Calu3 (cell line): ENCODE results near the gene SIDT2. TPM values are rescaled to one million over a fixed set of nuclear protein-coding genes. Genes with fewer than 3 reads are reported as not detected.

ENCODE experiments used
- BruUV-seq: library from RNA; stranded (reverse); fragments of 400-500 nt; replicated peaks from 2 replicates; lab custom pipeline; 2021; lab: Mats Ljungman, UMichigan
- CTCF ChIA-PET: fragments of 300-600 bp; sonication (Branson Sonifier 250); formaldehyde crosslinking; loops from one replicate; lab custom pipeline; 2022; ENCODE audit warnings: antibody characterized with exemption; lab: Charles Lee
- DNase-seq: peaks from one replicate; pipeline ENCODE4 v3.0.0; 2022
- H3K27ac Mint-ChIP-seq: one replicate; pipeline ENCODE4 v1.8.0; 2022; ENCODE audit warnings: mixed read lengths; ENCODE audit not compliant: unreplicated experiment
- H3K27me3 Mint-ChIP-seq: one replicate; pipeline ENCODE4 v1.8.0; 2022; ENCODE audit warnings: mixed read lengths; ENCODE audit not compliant: unreplicated experiment
- H3K36me3 Mint-ChIP-seq: one replicate; pipeline ENCODE4 v1.8.0; 2022; ENCODE audit warnings: mild to moderate bottlenecking, moderate library complexity, mixed read lengths; ENCODE audit not compliant: insufficient read depth, unreplicated experiment
- H3K4me1 Mint-ChIP-seq: one replicate; pipeline ENCODE4 v1.8.0; 2022; ENCODE audit warnings: mild to moderate bottlenecking, low read depth, mixed read lengths; ENCODE audit not compliant: unreplicated experiment
- H3K4me3 Mint-ChIP-seq: one replicate; pipeline ENCODE4 v1.8.0; 2022; ENCODE audit warnings: mild to moderate bottlenecking, low read depth, moderate library complexity, mixed read lengths; ENCODE audit not compliant: unreplicated experiment
- H3K9me3 Mint-ChIP-seq: one replicate; pipeline ENCODE4 v1.8.0; 2022; ENCODE audit warnings: low read depth, mixed read lengths; ENCODE audit not compliant: unreplicated experiment
- intact Hi-C: fragments of 100-400 bp; cut with micrococcal nuclease; formaldehyde crosslinking; loops from one replicate; pipeline ENCODE4 v1.10.0; 2022; ENCODE audit not compliant: unreplicated experiment
- total RNA-seq: library from RNA; stranded (reverse); gene quantifications from 2 replicates; pipeline ENCODE4 v1.2.3, GENCODE V29; 2022
- TF ChIP-seq, protein P1 (sequence below): fragments of 200-600 bp; IDR thresholded peaks from one replicate; pipeline ENCODE4 v1.8.0; 2022; ENCODE audit warnings: antibody characterized with exemption; ENCODE audit not compliant: unreplicated experiment

SIDT2 gene
- total RNA-seq, 1 experiment from 2014 or later, result 15.4 TPM

GRCh38 chr11:117230999-117231841 lies 52.7 kb downstream of the SIDT2 start:
- intact Hi-C loops, result loop anchor here (5.0 kb wide), 1 partner anchor 86 kb away; the partner anchor contains the start of gene BACE1
- H3K27me3 Mint-ChIP-seq, result no peaks in the 10 kb centered on the region
- H3K9me3 Mint-ChIP-seq, result no peaks in the 10 kb centered on the region
- TF ChIP-seq, protein P1, sequence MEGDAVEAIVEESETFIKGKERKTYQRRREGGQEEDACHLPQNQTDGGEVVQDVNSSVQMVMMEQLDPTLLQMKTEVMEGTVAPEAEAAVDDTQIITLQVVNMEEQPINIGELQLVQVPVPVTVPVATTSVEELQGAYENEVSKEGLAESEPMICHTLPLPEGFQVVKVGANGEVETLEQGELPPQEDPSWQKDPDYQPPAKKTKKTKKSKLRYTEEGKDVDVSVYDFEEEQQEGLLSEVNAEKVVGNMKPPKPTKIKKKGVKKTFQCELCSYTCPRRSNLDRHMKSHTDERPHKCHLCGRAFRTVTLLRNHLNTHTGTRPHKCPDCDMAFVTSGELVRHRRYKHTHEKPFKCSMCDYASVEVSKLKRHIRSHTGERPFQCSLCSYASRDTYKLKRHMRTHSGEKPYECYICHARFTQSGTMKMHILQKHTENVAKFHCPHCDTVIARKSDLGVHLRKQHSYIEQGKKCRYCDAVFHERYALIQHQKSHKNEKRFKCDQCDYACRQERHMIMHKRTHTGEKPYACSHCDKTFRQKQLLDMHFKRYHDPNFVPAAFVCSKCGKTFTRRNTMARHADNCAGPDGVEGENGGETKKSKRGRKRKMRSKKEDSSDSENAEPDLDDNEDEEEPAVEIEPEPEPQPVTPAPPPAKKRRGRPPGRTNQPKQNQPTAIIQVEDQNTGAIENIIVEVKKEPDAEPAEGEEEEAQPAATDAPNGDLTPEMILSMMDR, result no peak
- peaks cover 39% of the 10 kb centered on the region for H3K36me3 Mint-ChIP-seq
- CTCF ChIA-PET, result interaction anchor here (0.8 kb wide), 1 partner anchor 458 kb away, joined by 3 read pairs; no protein-coding TSS in a partner anchor
- peak overlapping the region; percentile 91 for H3K27ac Mint-ChIP-seq
- H3K4me3 Mint-ChIP-seq, result peak overlapping the region; percentile 100
- BruUV-seq, result TSS peak; percentile 49
- H3K4me1 Mint-ChIP-seq, result peaks cover 14% of the 10 kb centered on the region
- DNase-seq, result no peak

GRCh38 chr11:117231842-117232091 lies 53.2 kb downstream of the SIDT2 start, which contains the start of gene PCSK7:
TSS of gene PCSK7 (minus strand) at chr11:117232073. CDS start at chr11:117229844, 2,229 bp downstream.
- peak within 1 kb of the TSS; percentile 91 for H3K27ac Mint-ChIP-seq
- peaks cover 34% of the 10 kb centered on the region for H3K36me3 Mint-ChIP-seq
- intact Hi-C loops, result loop anchor here (5.0 kb wide), 1 partner anchor 86 kb away; the partner anchor contains the start of gene BACE1
- TF ChIP-seq, protein P1, result no peak
- no peaks in the 10 kb centered on the region for H3K9me3 Mint-ChIP-seq
- DNase-seq, result no peak
- peaks cover 14% of the 10 kb centered on the region for H3K4me1 Mint-ChIP-seq
- CTCF ChIA-PET, result interaction anchor here (0.8 kb wide), 1 partner anchor 458 kb away, joined by 3 read pairs; no protein-coding TSS in a partner anchor
- no TSS peak for BruUV-seq
- no peaks in the 10 kb centered on the region for H3K27me3 Mint-ChIP-seq
- peak within 1 kb of the TSS; percentile 100 for H3K4me3 Mint-ChIP-seq

GRCh38 chr11:117232092-117232878 lies 53.7 kb downstream of the SIDT2 start, which contains the start of gene RNF214:
TSS of gene RNF214 (plus strand) at chr11:117232671. CDS start at chr11:117234273, 1,602 bp downstream.
- H3K4me3 Mint-ChIP-seq, result peak within 1 kb of the TSS; percentile 100
- DNase-seq, result peak; percentile 72
- intact Hi-C loops, result loop anchor here (5.0 kb wide), 1 partner anchor 85 kb away; the partner anchor contains the start of gene BACE1
- H3K27ac Mint-ChIP-seq, result peak within 1 kb of the TSS; percentile 91
- H3K4me1 Mint-ChIP-seq, result peaks cover 14% of the 10 kb centered on the region
- TF ChIP-seq, protein P1, result peak; percentile 83
- no TSS peak for BruUV-seq
- H3K27me3 Mint-ChIP-seq, result no peaks in the 10 kb centered on the region
- H3K9me3 Mint-ChIP-seq, result no peaks in the 10 kb centered on the region
- CTCF ChIA-PET, result no interaction called here
- peaks cover 30% of the 10 kb centered on the region for H3K36me3 Mint-ChIP-seq

DNA sequence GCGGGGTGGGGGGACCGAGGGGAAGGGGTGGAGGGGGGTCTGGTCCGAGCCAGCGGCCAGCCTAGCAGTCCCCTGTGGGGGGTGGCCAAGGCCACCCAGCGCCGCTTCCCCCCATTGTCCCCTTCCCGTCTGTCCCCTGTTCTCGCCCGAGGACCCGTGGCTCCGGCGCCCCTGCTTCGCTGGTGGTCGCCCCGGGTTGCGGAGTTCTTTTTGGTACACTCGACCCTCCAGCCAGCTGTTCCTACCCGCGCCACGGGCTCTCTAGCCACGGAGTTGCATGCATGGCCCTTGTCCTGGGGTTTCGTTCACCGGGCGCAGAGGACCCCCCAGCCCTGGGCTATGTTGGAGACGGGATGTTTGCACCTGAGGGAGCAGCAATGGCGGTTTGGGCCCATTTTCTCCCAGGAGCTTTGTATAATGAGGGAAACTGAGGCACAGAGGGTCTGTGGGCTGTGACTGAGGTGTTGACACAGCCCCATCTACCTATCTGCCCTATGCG lies 54.4 kb downstream of the SIDT2 start:
- Mint-ChIP-seq H3K27ac (peak overlapping the region; percentile 54), H3K9me3 (no peaks in the 10 kb centered on the region), H3K4me3 (peak overlapping the region; percentile 100), H3K36me3 (peaks cover 30% of the 10 kb centered on the region), H3K4me1 (peaks cover 14% of the 10 kb centered on the region), H3K27me3 (no peaks in the 10 kb centered on the region)
- CTCF ChIA-PET, result interaction anchor here (0.7 kb wide), 1 partner anchor 384 kb away, joined by 3 read pairs; no protein-coding TSS in a partner anchor
- DNase-seq, result no peak
- TF ChIP-seq, protein P1, result no peak
- intact Hi-C loops, result loop anchor here (5.0 kb wide), 1 partner anchor 84 kb away; the partner anchor contains the start of gene BACE1
- no TSS peak for BruUV-seq
